ENCODE results near the gene PCDHA10.

Gene PCDHA10

GRCh38 chr5:140881889-140882590 is 26.3 kb downstream of the PCDHA10 start, which contains the start of gene PCDHA13:
Gene PCDHA13 (plus strand): TSS chr5:140882124. CDS start chr5:140882269, 145 bp downstream.
- H3K27ac ChIP-seq (replicated peaks): no peak within 1 kb of the TSS
- no peak within 1 kb of the TSS for H3K4me3 ChIP-seq (replicated peaks; ENCODE audit: insufficient read depth, low read length)
- no peaks in the 10 kb centered on the region for H3K27me3 ChIP-seq (ENCODE audit: insufficient read depth, poor library complexity, severe bottlenecking)
- DNase-seq (ENCODE audit: low read depth in 1 of 2, low spot score in 1 of 2): no peak
- no peak for TF ChIP-seq REST (IDR thresholded peaks at IDR 0.05; ENCODE audit: insufficient replicate concordance, low read depth)
- no peak for TF ChIP-seq CTCF (IDR thresholded peaks at IDR 0.05; ENCODE audit: insufficient read depth, low read length)
- no peak for TF ChIP-seq POLR2AphosphoS5 (IDR thresholded peaks at IDR 0.05; ENCODE audit: low read depth)
- no peak for TF ChIP-seq SPI1 (IDR thresholded peaks at IDR 0.05; ENCODE audit: borderline replicate concordance, low read depth)
- no peak for TF ChIP-seq GABPA (IDR thresholded peaks at IDR 0.05; ENCODE audit: low read depth)

- no peak for DNase-seq (ENCODE audit: low read depth in 1 of 2, low spot score in 1 of 2)
- no peak overlapping the region for H3K4me3 ChIP-seq (replicated peaks; ENCODE audit: insufficient read depth, low read length)
- TF ChIP-seq GABPA (IDR thresholded peaks at IDR 0.05; ENCODE audit: low read depth) (no peak), POLR2AphosphoS5 (IDR thresholded peaks at IDR 0.05; ENCODE audit: low read depth) (no peak), REST (IDR thresholded peaks at IDR 0.05; ENCODE audit: insufficient replicate concordance, low read depth) (no peak), CTCF (IDR thresholded peaks at IDR 0.05; ENCODE audit: insufficient read depth, low read length) (no peak)
- H3K27me3 ChIP-seq (ENCODE audit: insufficient read depth, poor library complexity, severe bottlenecking): no peaks in the 10 kb centered on the region
- H3K27ac ChIP-seq (replicated peaks): no peak overlapping the region
Observed at GRCh38 chr5:140882591-140882899, 26.8 kb downstream of the PCDHA10 start.

- no peak for DNase-seq (ENCODE audit: low read depth in 1 of 2, low spot score in 1 of 2)
- Histone ChIP-seq H3K4me3 (replicated peaks; ENCODE audit: insufficient read depth, low read length) (no peak overlapping the region), H3K27me3 (ENCODE audit: insufficient read depth, poor library complexity, severe bottlenecking) (no peaks in the 10 kb centered on the region), H3K27ac (replicated peaks) (no peak overlapping the region)
- no peak for TF ChIP-seq POLR2AphosphoS5 (IDR thresholded peaks at IDR 0.05; ENCODE audit: low read depth)
- no peak for TF ChIP-seq CTCF (IDR thresholded peaks at IDR 0.05; ENCODE audit: insufficient read depth, low read length)
- TF ChIP-seq SPI1 (IDR thresholded peaks at IDR 0.05; ENCODE audit: borderline replicate concordance, low read depth): no peak
- TF ChIP-seq GABPA (IDR thresholded peaks at IDR 0.05; ENCODE audit: low read depth): no peak
- TF ChIP-seq REST (IDR thresholded peaks at IDR 0.05; ENCODE audit: insufficient replicate concordance, low read depth): no peak
Observed at GRCh38 chr5:140883373-140883772, 27.7 kb downstream of the PCDHA10 start.

Data from HL-60 (cell line).